GM11168 (cell line): ENCODE results near the gene PROSER2.
"Not testable (repeated sequence)": the region's sequence is repeated elsewhere in the genome, so short reads cannot be mapped to it uniquely, and the experiment has no call there.

ENCODE experiments used
- in situ Hi-C: fragments of 300-500 bp; cut with MboI; formaldehyde crosslinking; loops from one replicate; pipeline ENCODE4 v1.12.0; 2022; ENCODE audit warnings: low sequenced_read_pairs; ENCODE audit not compliant: unreplicated experiment

Gene PROSER2

GRCh38 chr10:11880151-11881029 lies 57.2 kb downstream of the PROSER2 start:
- in situ Hi-C loops = no loop called here

- in situ Hi-C loops = no loop called here
Measured at GRCh38 chr10:11881030-11881476, 57.9 kb downstream of the PROSER2 start.

GRCh38 chr10:11881477-11882417 lies 58.6 kb downstream of the PROSER2 start:
- in situ Hi-C loops = no loop called here

GRCh38 chr10:11882646-11883375 lies 59.7 kb downstream of the PROSER2 start:
- in situ Hi-C loops = no loop called here

- in situ Hi-C loops = no loop called here
Measured at GRCh38 chr10:11884706-11885423, 61.7 kb downstream of the PROSER2 start.

- in situ Hi-C loops = no loop called here
Measured at GRCh38 chr10:11885437-11886137, 62.4 kb downstream of the PROSER2 start.

GRCh38 chr10:11886138-11886474 lies 63.0 kb downstream of the PROSER2 start:
- in situ Hi-C loops = no loop called here

- in situ Hi-C loops = no loop called here
Measured at GRCh38 chr10:11886851-11887250, 63.7 kb downstream of the PROSER2 start.

- in situ Hi-C loops = no loop called here
Measured at GRCh38 chr10:11887381-11888227, 64.4 kb downstream of the PROSER2 start.

- in situ Hi-C loops = not testable (repeated sequence)
Measured at GRCh38 chr10:11889263-11889662, 66.1 kb downstream of the PROSER2 start.

GRCh38 chr10:11891776-11892486 lies 68.8 kb downstream of the PROSER2 start:
- in situ Hi-C loops = no loop called here

- in situ Hi-C loops = no loop called here
Measured at GRCh38 chr10:11893749-11894278, 70.7 kb downstream of the PROSER2 start.

GRCh38 chr10:11894381-11895107 lies 71.4 kb downstream of the PROSER2 start:
- in situ Hi-C loops = no loop called here

- in situ Hi-C loops = no loop called here
Measured at GRCh38 chr10:11895108-11895466, 71.9 kb downstream of the PROSER2 start.

GRCh38 chr10:11895598-11895997 lies 72.4 kb downstream of the PROSER2 start:
- in situ Hi-C loops = no loop called here

GRCh38 chr10:11896549-11897200 lies 73.5 kb downstream of the PROSER2 start:
- in situ Hi-C loops = no loop called here
